Measurements from ENCODE around the gene PPIL1. TPM values are rescaled to one million over a fixed set of nuclear protein-coding genes. Genes with fewer than 3 reads are reported as not detected.

The PPIL1 gene
- total and polyA plus RNA-seq, 2 of the 13 experiments (the other 11 are each of a cell fraction or from before 2014, with no cell fraction given), result 74.2 to 144 TPM

DNA sequence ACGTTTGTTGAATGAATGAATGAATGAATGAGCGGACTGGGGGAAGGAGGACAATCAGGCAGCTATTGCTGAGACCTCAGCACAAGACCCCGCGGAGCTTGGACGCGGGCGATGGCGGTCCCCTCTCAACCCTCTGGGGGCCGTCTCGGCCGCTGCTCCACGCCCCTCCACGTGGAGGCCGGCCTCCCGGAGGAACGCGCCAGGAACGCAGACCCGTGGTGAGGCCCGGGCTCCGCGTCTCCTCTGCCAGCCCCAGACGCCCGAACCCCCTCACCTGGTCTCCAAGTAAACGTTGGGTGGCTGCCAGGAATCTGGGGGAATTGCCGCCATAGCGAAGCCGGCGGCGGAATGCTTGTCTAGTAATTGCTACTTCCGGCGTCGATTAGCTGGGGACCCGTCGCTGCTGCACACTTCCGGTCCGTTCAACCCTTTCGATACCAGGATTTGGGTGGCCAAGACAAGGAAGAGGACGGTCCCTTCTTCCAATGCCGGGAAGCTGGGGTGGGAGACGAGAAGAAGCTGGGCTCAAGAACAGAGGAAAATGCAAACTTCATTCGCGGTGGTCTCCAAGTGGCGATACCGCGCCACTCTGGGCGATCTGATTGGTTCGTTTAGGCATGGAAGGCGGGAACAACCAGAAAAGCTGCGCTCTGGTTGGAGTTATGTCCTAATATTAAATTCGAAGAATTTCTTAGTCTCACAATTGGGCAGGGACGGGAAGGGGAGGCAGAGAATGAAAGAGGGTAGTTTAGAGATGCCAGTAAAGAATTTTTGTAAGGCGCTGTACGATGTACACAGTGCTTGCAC lies at the start of gene PPIL1 (continued):
- peak; percentile 88 for TF ChIP-seq ZNF24 (IDR thresholded peaks at IDR 0.05)
- peak; percentile 47; the same call in 1 of the 2 replicates for TF ChIP-seq CHD2 (IDR thresholded peaks at IDR 0.05; ENCODE audit: low read depth, low read length)
- TF ChIP-seq, protein P1, sequence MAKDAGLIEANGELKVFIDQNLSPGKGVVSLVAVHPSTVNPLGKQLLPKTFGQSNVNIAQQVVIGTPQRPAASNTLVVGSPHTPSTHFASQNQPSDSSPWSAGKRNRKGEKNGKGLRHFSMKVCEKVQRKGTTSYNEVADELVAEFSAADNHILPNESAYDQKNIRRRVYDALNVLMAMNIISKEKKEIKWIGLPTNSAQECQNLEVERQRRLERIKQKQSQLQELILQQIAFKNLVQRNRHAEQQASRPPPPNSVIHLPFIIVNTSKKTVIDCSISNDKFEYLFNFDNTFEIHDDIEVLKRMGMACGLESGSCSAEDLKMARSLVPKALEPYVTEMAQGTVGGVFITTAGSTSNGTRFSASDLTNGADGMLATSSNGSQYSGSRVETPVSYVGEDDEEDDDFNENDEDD (CRISPR knock-in tag; IDR thresholded peaks at IDR 0.05; ENCODE audit: borderline replicate concordance), result no peak; the same call in 1 of the 2 replicates
- peak; percentile 91 for TF ChIP-seq POGZ (CRISPR knock-in tag; IDR thresholded peaks at IDR 0.05)
- TF ChIP-seq, protein P2, sequence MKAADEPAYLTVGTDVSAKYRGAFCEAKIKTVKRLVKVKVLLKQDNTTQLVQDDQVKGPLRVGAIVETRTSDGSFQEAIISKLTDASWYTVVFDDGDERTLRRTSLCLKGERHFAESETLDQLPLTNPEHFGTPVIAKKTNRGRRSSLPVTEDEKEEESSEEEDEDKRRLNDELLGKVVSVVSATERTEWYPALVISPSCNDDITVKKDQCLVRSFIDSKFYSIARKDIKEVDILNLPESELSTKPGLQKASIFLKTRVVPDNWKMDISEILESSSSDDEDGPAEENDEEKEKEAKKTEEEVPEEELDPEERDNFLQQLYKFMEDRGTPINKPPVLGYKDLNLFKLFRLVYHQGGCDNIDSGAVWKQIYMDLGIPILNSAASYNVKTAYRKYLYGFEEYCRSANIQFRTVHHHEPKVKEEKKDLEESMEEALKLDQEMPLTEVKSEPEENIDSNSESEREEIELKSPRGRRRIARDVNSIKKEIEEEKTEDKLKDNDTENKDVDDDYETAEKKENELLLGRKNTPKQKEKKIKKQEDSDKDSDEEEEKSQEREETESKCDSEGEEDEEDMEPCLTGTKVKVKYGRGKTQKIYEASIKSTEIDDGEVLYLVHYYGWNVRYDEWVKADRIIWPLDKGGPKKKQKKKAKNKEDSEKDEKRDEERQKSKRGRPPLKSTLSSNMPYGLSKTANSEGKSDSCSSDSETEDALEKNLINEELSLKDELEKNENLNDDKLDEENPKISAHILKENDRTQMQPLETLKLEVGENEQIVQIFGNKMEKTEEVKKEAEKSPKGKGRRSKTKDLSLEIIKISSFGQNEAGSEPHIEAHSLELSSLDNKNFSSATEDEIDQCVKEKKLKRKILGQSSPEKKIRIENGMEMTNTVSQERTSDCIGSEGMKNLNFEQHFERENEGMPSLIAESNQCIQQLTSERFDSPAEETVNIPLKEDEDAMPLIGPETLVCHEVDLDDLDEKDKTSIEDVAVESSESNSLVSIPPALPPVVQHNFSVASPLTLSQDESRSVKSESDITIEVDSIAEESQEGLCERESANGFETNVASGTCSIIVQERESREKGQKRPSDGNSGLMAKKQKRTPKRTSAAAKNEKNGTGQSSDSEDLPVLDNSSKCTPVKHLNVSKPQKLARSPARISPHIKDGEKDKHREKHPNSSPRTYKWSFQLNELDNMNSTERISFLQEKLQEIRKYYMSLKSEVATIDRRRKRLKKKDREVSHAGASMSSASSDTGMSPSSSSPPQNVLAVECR (CRISPR knock-in tag; IDR thresholded peaks at IDR 0.05; ENCODE audit: borderline replicate concordance), result peak; percentile 98
- peak; percentile 76 for TF ChIP-seq AGO2 (optimal IDR thresholded peaks at IDR 0.05; ENCODE audit: low read depth, low read length)
- TF ChIP-seq RFX1 (IDR thresholded peaks at IDR 0.05), result no peak
- no peak for TF ChIP-seq KAT2B (IDR thresholded peaks at IDR 0.05; ENCODE audit: borderline replicate concordance, low read depth, low read length)
- no peak for TF ChIP-seq NONO (IDR thresholded peaks at IDR 0.05)
- TF ChIP-seq NONO (CRISPR knock-in tag; conservative IDR thresholded peaks at IDR 0.05), result peak; percentile 77
- TF ChIP-seq, protein P3, sequence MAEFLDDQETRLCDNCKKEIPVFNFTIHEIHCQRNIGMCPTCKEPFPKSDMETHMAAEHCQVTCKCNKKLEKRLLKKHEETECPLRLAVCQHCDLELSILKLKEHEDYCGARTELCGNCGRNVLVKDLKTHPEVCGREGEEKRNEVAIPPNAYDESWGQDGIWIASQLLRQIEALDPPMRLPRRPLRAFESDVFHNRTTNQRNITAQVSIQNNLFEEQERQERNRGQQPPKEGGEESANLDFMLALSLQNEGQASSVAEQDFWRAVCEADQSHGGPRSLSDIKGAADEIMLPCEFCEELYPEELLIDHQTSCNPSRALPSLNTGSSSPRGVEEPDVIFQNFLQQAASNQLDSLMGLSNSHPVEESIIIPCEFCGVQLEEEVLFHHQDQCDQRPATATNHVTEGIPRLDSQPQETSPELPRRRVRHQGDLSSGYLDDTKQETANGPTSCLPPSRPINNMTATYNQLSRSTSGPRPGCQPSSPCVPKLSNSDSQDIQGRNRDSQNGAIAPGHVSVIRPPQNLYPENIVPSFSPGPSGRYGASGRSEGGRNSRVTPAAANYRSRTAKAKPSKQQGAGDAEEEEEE (CRISPR knock-in tag; IDR thresholded peaks at IDR 0.05; ENCODE audit: borderline replicate concordance), result 0 out of 2 replicates have a peak, but pooled peaks have one; percentile 47
- no peak for TF ChIP-seq ZSCAN12 (CRISPR knock-in tag; IDR thresholded peaks at IDR 0.05)
- TF ChIP-seq, protein P4, sequence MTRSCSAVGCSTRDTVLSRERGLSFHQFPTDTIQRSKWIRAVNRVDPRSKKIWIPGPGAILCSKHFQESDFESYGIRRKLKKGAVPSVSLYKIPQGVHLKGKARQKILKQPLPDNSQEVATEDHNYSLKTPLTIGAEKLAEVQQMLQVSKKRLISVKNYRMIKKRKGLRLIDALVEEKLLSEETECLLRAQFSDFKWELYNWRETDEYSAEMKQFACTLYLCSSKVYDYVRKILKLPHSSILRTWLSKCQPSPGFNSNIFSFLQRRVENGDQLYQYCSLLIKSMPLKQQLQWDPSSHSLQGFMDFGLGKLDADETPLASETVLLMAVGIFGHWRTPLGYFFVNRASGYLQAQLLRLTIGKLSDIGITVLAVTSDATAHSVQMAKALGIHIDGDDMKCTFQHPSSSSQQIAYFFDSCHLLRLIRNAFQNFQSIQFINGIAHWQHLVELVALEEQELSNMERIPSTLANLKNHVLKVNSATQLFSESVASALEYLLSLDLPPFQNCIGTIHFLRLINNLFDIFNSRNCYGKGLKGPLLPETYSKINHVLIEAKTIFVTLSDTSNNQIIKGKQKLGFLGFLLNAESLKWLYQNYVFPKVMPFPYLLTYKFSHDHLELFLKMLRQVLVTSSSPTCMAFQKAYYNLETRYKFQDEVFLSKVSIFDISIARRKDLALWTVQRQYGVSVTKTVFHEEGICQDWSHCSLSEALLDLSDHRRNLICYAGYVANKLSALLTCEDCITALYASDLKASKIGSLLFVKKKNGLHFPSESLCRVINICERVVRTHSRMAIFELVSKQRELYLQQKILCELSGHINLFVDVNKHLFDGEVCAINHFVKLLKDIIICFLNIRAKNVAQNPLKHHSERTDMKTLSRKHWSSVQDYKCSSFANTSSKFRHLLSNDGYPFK (CRISPR knock-in tag; IDR thresholded peaks at IDR 0.05; ENCODE audit: borderline replicate concordance), result peak; percentile 96
- no peak for TF ChIP-seq RAD51 (IDR thresholded peaks at IDR 0.05; ENCODE audit: borderline replicate concordance)
- TF ChIP-seq NFE2L2 (IDR thresholded peaks at IDR 0.05; ENCODE audit: low read length), result no peak
- no peak for TF ChIP-seq HOXA9 (CRISPR knock-in tag; IDR thresholded peaks at IDR 0.05; ENCODE audit: borderline replicate concordance)
- TF ChIP-seq IKZF1 (IDR thresholded peaks at IDR 0.05), result no peak
- no peak for TF ChIP-seq ATAD3A (CRISPR knock-in tag; IDR thresholded peaks at IDR 0.05)
- peak; percentile 73 for TF ChIP-seq CBX1 (IDR thresholded peaks at IDR 0.05; ENCODE audit: low read depth)
- TF ChIP-seq DPF2 (CRISPR knock-in tag; IDR thresholded peaks at IDR 0.05; ENCODE audit: borderline replicate concordance, low read depth), result no peak
- peak; percentile 84 for TF ChIP-seq MEIS2 (CRISPR knock-in tag; IDR thresholded peaks at IDR 0.05)

Data from HepG2 (cell line).